Erythroblast (primary cell): ENCODE data around the gene PEX1.

Experiments used
- GATA1 ChIP-seq: IDR thresholded peaks from 2 replicates; pipeline ENCODE4 v1.6.1; 2011; ENCODE audit warnings: low read depth, mild to moderate bottlenecking, control low read depth, low read length, moderate library complexity
- POLR2A ChIP-seq: IDR thresholded peaks from 2 replicates; pipeline ENCODE4 v1.6.1; 2011; ENCODE audit warnings: mild to moderate bottlenecking, low read length

- TF ChIP-seq POLR2A (no peak), GATA1 (no peak)
Measured at GRCh38 chr7:92498557-92498956, 29.8 kb downstream of the PEX1 start.
